ENCODE data around the gene AURKA.

- no peak for TF ChIP-seq POLR2AphosphoS5 (IDR thresholded peaks at IDR 0.05; ENCODE audit: low read depth, low read length)
- TF ChIP-seq PAX5 (IDR thresholded peaks at IDR 0.05; ENCODE audit: insufficient read depth, low read length, severe bottlenecking): no peak
- TF ChIP-seq POLR2A (IDR thresholded peaks at IDR 0.05; ENCODE audit: low read depth, low read length): no peak
- TF ChIP-seq SPI1 (IDR thresholded peaks at IDR 0.05; ENCODE audit: low read depth, low read length): no peak
- no peak for TF ChIP-seq TAF1 (IDR thresholded peaks at IDR 0.05; ENCODE audit: low read depth, low read length)
Observed at GRCh38 chr20:56383334-56383733, 8.7 kb downstream of the AURKA start.

Measured in GM12891 (cell line).